T-helper 2 cell treated with Interferon-gamma antibody and Interleukin-4, amounts not matched to agents 5 μg/mL and 100 μg/mL, for 36 hours (primary cell): ENCODE results near the gene BSN.

Experiments used
- DNase-seq: peaks from one replicate; pipeline ENCODE4 v3.0.0; 2021; ENCODE audit warnings: low spot score
- H3K27ac Mint-ChIP-seq: one replicate; pipeline ENCODE4 v1.8.0; 2021; ENCODE audit warnings: mild to moderate bottlenecking, mixed read lengths
- H3K27me3 Mint-ChIP-seq: one replicate; pipeline ENCODE4 v1.8.0; 2021; ENCODE audit warnings: low read depth, mixed read lengths
- H3K36me3 Mint-ChIP-seq: one replicate; pipeline ENCODE4 v1.8.0; 2021; ENCODE audit warnings: low read depth, mixed read lengths
- H3K4me1 Mint-ChIP-seq: one replicate; pipeline ENCODE4 v1.8.0; 2021; ENCODE audit warnings: low read depth, mixed read lengths
- H3K4me3 Mint-ChIP-seq: one replicate; pipeline ENCODE4 v1.8.0; 2022; ENCODE audit warnings: mild to moderate bottlenecking, moderate library complexity, mixed read lengths
- H3K9me3 Mint-ChIP-seq: one replicate; pipeline ENCODE4 v1.8.0; 2021; ENCODE audit warnings: mixed read lengths

The BSN gene

DNA sequence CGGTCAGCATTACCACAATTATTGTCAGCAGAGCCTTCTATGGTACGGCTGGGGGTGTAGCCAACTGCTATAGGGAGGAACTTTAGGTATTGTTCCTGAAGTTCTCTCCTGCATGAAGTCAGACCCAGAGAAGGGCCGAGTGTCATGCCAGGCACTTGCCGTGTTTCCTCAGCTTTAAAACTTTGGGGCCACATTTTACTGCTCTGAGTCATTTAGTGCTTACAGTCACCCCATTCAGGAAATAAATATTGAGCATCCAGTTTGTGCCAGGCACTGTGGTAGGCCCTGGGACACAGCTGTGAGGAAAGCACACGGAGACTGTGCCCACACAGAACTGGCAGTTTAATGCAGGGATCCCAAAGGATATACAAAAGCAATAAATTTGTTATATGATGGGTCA lies 65.4 kb downstream of the BSN start:
- DNase-seq = no peak
- Mint-ChIP-seq H3K4me3 (no peak overlapping the region), H3K4me1 (no peaks in the 10 kb centered on the region), H3K9me3 (no peaks in the 10 kb centered on the region), H3K36me3 (no peaks in the 10 kb centered on the region), H3K27me3 (peaks cover 12% of the 10 kb centered on the region), H3K27ac (no peak overlapping the region)

DNA sequence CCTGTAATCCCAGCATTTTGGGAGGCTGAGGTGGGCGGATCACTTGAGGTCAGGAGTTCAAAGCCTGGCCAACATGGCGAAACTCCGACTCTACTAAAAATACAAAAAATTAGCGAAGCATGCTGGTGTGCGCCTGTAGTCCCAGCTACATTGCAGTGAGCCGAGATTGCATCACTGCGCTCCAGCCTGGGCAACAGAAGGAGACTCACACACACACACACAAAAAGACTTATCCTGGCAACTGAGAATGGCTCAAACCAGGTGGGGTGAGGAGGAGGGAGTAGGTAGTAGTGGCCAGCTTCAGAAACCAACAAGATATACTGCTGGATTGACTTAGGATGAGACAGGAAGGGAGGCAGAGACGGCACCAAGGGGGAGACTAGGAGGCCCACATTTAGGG lies 66.5 kb downstream of the BSN start:
- H3K27ac Mint-ChIP-seq = no peak overlapping the region
- H3K4me1 Mint-ChIP-seq = no peaks in the 10 kb centered on the region
- H3K9me3 Mint-ChIP-seq = no peaks in the 10 kb centered on the region
- peaks cover 11% of the 10 kb centered on the region for H3K27me3 Mint-ChIP-seq
- no peak for DNase-seq
- H3K36me3 Mint-ChIP-seq = no peaks in the 10 kb centered on the region
- no peak overlapping the region for H3K4me3 Mint-ChIP-seq

DNA sequence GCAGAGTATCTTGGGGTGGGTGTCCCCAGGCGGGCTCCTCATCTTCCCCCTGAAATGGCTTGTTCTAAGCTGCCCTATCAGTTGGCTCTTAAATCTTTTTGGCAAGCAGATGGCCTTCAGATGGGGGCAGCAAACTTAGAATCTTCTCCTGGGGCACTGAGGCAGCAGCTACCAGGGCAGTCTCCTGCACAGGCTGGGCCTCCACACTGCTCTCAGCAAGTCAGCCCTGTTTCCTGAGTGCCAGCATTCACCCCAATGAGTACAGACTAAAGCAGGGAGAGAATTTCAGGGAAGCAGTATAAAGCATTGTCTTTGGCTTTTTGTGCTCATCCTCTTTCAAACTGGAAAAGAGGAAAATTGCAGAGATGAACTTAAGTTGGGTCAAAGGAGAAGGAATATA lies 68.8 kb downstream of the BSN start:
- no peaks in the 10 kb centered on the region for H3K9me3 Mint-ChIP-seq
- H3K27ac Mint-ChIP-seq = no peak overlapping the region
- H3K4me1 Mint-ChIP-seq = peaks cover 10% of the 10 kb centered on the region
- H3K27me3 Mint-ChIP-seq = peaks cover 8% of the 10 kb centered on the region
- H3K4me3 Mint-ChIP-seq = no peak overlapping the region
- H3K36me3 Mint-ChIP-seq = no peaks in the 10 kb centered on the region
- DNase-seq = no peak

DNA sequence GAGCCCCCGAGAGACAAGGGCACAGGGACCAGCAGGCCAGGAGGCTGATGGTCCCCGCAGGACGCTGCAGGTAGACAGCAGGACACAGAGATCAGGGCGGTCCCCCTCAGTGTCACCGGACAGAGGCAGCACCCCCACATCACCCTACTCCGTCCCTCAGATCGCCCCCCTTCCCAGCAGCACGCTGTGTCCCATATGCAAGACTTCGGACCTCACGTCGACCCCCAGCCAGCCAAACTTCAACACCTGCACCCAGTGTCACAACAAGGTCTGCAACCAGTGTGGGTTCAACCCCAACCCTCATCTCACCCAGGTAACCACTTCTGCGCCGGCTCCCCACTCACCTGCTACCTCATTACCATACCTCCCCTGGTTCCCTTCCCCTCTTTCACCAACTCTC lies 70.8 kb downstream of the BSN start:
- peaks cover 6% of the 10 kb centered on the region for H3K27me3 Mint-ChIP-seq

DNA sequence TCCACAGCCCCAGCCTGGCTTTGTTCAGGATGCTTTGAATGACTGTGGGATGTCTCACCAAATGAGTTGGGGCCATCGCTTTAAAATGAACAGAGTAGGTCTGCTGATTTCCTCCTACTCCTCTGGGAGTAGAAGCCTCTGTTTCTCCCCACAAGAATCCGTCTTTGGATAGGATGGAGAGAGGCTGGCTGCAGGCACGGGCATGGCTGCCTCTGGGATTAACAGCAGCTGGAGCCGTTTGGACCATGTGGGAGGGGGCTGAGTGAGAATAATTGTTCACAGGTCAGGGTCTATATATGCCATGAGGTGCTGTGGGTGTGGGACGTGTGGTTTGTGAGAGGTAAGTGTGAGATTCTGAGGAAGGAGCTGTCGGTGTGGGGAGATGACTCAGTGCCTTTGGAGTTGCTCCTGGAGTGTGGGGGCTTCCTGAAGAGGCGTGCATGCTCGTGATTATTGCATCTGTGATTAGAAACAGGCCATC lies 71.9 kb downstream of the BSN start:
- DNase-seq = peak; percentile 13
- no peaks in the 10 kb centered on the region for H3K9me3 Mint-ChIP-seq
- H3K4me3 Mint-ChIP-seq = no peak overlapping the region
- H3K36me3 Mint-ChIP-seq = no peaks in the 10 kb centered on the region
- no peak overlapping the region for H3K27ac Mint-ChIP-seq
- peaks cover 10% of the 10 kb centered on the region for H3K4me1 Mint-ChIP-seq
- H3K27me3 Mint-ChIP-seq = peaks cover 9% of the 10 kb centered on the region

More for the DNA sequence above, 70.8 kb downstream of the BSN start:
- no peak overlapping the region for H3K27ac Mint-ChIP-seq
- no peaks in the 10 kb centered on the region for H3K9me3 Mint-ChIP-seq
- no peaks in the 10 kb centered on the region for H3K36me3 Mint-ChIP-seq
- H3K4me1 Mint-ChIP-seq = peaks cover 10% of the 10 kb centered on the region
- H3K4me3 Mint-ChIP-seq = no peak overlapping the region
- DNase-seq = no peak

DNA sequence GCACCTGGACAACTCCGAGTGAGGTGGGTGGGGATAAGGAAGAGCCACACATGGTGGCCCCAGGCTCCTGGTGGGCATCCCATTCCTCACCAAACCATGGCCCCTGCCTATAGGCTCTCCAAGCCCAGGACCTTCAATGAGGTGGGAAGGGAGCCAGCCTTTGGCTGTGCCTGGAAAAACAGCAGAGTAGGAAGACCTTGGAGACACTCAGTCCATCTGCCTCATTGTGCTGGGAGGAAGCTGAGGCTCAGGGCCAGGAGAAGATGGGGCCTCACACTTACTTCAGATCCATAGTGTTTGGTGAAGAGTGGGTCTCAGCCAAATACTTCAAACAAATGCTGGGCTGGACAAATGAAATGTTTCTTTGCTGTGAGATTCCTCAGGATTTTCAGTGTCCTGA lies 72.5 kb downstream of the BSN start:
- H3K27ac Mint-ChIP-seq = no peak overlapping the region
- H3K4me1 Mint-ChIP-seq = peaks cover 10% of the 10 kb centered on the region
- H3K27me3 Mint-ChIP-seq = peaks cover 9% of the 10 kb centered on the region
- no peak overlapping the region for H3K4me3 Mint-ChIP-seq
- DNase-seq = no peak
- peaks cover 4% of the 10 kb centered on the region for H3K9me3 Mint-ChIP-seq
- H3K36me3 Mint-ChIP-seq = no peaks in the 10 kb centered on the region

DNA sequence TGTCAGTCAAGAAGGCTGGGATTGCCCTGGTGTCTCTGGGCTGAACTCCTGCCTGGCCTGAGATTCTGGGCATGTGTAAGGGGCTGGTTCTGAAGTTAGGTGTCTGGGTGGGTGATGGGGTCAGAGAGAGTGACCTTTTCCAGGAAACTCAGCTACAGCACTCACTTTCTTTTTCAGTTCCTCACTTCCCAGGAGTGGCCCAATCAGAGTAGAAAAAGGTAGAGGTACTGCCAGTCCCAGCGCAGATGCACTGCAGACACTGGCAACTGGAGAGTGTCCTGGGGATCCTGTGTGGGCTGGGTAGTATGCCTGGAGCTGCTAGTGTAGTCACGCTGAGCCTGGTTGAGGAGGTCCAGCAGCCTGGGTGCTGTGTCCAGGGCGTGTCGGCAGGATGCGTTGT lies 73.4 kb downstream of the BSN start:
- Mint-ChIP-seq H3K9me3 (peaks cover 8% of the 10 kb centered on the region), H3K36me3 (no peaks in the 10 kb centered on the region), H3K27ac (no peak overlapping the region), H3K27me3 (peaks cover 12% of the 10 kb centered on the region), H3K4me1 (peaks cover 10% of the 10 kb centered on the region), H3K4me3 (no peak overlapping the region)
- no peak for DNase-seq

DNA sequence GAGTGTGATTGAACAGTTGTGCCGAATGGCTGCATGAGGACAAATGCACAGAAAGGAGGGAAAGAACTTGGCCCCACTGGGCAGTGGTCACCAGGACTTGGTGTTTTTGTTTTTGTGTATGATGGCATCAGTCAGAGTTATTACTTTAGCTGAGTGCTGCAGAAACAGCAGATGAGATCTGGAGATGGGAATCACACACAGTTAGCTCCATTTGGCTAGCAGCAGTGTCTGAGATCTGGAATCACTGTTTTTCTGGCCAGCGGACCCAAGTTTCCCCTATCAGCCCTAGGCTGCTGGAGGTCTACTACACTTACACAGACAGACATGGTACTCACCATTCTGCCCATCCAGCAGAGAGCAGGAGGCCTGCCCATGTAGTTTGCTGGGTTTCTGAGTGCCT lies 74.0 kb downstream of the BSN start:
- Mint-ChIP-seq H3K27ac (no peak overlapping the region), H3K4me3 (no peak overlapping the region)

DNA sequence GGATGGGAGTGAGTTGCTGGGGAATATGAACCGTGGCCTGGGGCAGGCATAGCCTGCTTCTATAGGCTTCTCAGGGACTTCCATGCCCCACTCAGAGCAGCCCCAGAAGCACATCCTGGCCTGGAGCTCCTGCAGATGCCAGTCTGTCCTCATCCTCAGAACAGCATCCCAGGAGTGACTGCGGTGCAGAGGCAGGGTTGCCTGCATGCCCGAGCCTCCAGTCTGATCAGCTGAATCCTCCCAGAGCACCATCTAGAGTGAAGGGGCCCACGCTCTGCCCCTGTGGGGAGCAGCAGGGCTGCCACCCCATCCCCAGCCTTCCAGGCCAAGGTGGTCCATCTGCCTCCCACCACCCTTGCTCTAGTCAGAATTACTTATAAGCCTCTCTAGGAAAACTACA lies 75.2 kb downstream of the BSN start:
- peaks cover 10% of the 10 kb centered on the region for H3K4me1 Mint-ChIP-seq
- no peak overlapping the region for H3K4me3 Mint-ChIP-seq
- no peak overlapping the region for H3K27ac Mint-ChIP-seq
- no peak for DNase-seq
- H3K36me3 Mint-ChIP-seq = no peaks in the 10 kb centered on the region
- peaks cover 8% of the 10 kb centered on the region for H3K9me3 Mint-ChIP-seq
- H3K27me3 Mint-ChIP-seq = peaks cover 14% of the 10 kb centered on the region

More for the DNA sequence above, 74.0 kb downstream of the BSN start:
- H3K27me3 Mint-ChIP-seq = peaks cover 12% of the 10 kb centered on the region
- H3K4me1 Mint-ChIP-seq = peaks cover 10% of the 10 kb centered on the region
- H3K9me3 Mint-ChIP-seq = peaks cover 8% of the 10 kb centered on the region
- no peaks in the 10 kb centered on the region for H3K36me3 Mint-ChIP-seq
- no peak for DNase-seq

DNA sequence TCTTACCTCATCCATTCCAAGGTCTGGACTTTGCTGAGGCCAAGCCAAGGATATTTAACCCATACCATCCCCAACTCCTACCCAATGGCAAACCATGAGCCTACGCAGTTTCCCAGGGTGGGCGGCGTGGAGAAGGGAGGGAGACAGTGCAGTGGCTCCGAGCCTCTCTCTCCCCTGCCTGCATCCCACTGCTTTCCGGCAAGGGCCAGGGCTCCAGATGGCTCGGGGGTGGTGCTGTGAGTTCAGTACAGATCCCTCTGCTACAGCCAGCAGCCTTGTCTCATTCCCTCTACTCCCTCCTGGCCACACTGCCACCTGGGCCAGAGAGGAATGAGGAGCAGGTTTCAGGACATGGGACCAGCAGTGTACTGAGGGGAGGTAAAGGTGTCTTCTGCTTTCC lies 75.6 kb downstream of the BSN start:
- peaks cover 8% of the 10 kb centered on the region for H3K9me3 Mint-ChIP-seq
- H3K4me3 Mint-ChIP-seq = no peak overlapping the region
- H3K27ac Mint-ChIP-seq = no peak overlapping the region
- H3K4me1 Mint-ChIP-seq = peaks cover 10% of the 10 kb centered on the region
- no peak for DNase-seq
- H3K36me3 Mint-ChIP-seq = no peaks in the 10 kb centered on the region
- H3K27me3 Mint-ChIP-seq = peaks cover 14% of the 10 kb centered on the region

DNA sequence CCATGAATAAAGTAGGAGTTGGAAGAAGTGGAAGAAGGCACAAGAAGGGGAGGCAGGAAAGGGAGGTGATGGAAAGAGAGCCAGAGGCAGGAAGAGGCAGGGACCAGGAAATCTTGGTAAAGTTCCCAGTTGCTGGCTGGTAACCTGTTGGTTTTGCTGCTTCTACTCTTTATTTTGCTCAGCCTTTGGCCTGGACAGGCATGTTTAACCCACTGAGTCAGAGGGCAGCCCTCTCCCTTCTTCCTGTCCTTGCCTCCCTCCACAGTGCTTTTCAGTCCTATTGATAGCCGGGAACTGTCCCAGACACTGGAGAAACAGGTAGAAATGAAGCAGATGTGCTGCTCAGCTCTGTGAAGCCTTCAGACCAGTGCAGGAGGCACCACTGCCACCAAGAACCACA lies 76.5 kb downstream of the BSN start:
- Mint-ChIP-seq H3K4me1 (peaks cover 10% of the 10 kb centered on the region), H3K9me3 (peaks cover 8% of the 10 kb centered on the region), H3K4me3 (no peak overlapping the region), H3K36me3 (no peaks in the 10 kb centered on the region), H3K27me3 (peaks cover 14% of the 10 kb centered on the region), H3K27ac (no peak overlapping the region)
- DNase-seq = no peak

DNA sequence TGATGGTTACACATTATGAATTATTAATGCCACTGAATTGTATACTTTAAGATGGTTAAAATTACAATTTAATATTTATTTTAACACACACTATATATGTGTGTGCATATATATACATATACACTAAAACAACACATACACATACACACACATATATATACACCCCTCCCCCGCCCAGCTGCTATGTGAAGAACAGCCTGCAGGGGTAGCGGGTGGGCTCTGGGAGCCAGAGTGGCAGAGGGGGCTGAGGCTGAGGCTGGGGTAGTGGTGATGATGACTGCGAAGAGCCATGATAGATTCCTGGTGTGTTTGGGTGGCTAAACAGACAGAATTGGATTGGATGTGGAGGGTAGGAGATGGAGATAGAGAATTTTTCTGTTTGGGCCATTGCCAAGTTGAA lies 80.5 kb downstream of the BSN start:
- Mint-ChIP-seq H3K27ac (no peak overlapping the region), H3K9me3 (peaks cover 8% of the 10 kb centered on the region), H3K4me1 (peaks cover 3% of the 10 kb centered on the region), H3K36me3 (no peaks in the 10 kb centered on the region), H3K27me3 (peaks cover 14% of the 10 kb centered on the region), H3K4me3 (no peak overlapping the region)
- DNase-seq = no peak

DNA sequence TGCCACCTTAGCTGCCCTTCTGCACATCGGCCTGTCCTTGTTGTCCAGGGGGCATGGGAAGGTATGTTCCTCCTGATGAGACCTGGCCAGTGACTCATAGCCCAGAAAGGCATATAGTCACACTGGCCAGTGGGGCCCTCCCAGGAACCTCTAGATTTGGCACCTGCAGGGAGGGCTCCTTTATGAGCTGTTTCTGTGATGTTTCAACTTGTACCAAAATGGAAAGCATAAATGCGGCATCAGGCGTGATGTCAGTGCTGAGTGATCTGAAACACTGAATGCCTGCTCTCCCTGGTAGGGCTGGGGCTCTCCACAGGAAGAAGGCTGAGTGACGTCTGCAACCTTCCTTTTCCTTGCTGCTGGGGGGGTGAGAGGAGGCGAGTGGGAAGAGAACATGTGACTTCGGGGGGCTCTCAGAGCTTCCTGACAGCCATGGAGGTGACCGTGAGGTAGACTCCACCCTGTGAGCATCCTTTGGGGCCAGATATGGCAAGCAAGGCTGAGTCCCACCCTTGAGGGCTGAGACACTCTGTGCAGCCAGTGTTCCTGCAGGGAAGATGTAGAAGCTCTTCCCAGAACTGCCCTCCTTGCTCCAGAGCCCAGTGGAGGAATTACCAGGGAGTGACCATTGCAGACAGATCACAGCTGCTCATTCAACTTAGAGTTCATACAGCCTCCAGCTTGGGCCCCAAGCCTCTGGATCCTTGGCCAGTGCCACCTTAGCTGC lies 82.8 kb downstream of the BSN start:
- peaks cover 1% of the 10 kb centered on the region for H3K9me3 Mint-ChIP-seq
- H3K4me3 Mint-ChIP-seq = no peak overlapping the region
- H3K27ac Mint-ChIP-seq = no peak overlapping the region
- H3K4me1 Mint-ChIP-seq = peaks cover 3% of the 10 kb centered on the region
- no peaks in the 10 kb centered on the region for H3K36me3 Mint-ChIP-seq
- DNase-seq = no peak
- peaks cover 3% of the 10 kb centered on the region for H3K27me3 Mint-ChIP-seq

DNA sequence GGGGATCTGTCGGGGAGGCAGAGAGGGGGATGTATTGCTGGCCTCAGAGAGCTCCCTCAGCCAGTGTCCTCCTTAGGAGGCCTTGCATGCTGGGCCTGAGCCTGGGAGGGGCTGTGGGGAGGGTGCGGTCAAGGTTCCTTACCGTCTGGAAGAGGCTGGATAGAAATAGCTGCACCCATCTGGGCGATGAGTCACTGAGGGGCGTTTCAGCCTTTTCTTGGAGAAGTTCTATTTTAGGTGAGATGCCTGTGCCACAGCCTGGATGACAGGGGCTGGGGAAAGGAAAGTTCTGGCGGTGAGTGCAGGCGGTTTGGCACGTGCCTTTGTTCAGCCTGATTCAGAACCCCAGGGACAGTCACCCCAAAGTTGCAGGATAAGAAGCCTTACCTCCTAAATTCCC lies 84.2 kb downstream of the BSN start:
- H3K9me3 Mint-ChIP-seq = no peaks in the 10 kb centered on the region
- DNase-seq = no peak
- H3K27me3 Mint-ChIP-seq = peaks cover 2% of the 10 kb centered on the region
- H3K27ac Mint-ChIP-seq = no peak overlapping the region
- peaks cover 3% of the 10 kb centered on the region for H3K4me1 Mint-ChIP-seq
- no peaks in the 10 kb centered on the region for H3K36me3 Mint-ChIP-seq
- H3K4me3 Mint-ChIP-seq = no peak overlapping the region

DNA sequence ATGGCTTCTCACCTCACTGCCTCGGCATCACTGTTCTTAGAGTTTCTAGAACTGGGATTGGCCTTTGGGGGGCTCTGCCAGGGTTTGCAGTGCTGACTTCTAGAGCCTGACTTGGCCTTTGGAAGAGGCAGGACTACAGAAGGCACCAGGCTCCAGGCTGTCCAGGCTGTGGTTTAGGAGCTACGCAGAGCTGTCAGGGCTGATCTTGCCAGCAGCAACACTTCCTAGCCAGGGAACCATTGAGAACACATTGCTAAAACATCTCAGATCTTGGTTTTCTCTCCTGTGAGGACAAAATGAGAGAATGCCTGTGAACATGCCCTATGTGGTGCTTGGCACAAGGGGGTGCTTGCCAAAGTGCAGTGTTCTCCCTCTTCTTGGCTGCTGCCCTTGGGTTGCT lies 85.3 kb downstream of the BSN start:
- no peaks in the 10 kb centered on the region for H3K9me3 Mint-ChIP-seq
- no peak for DNase-seq
- peaks cover 3% of the 10 kb centered on the region for H3K4me1 Mint-ChIP-seq
- H3K27ac Mint-ChIP-seq = no peak overlapping the region
- no peak overlapping the region for H3K4me3 Mint-ChIP-seq
- H3K27me3 Mint-ChIP-seq = no peaks in the 10 kb centered on the region
- H3K36me3 Mint-ChIP-seq = no peaks in the 10 kb centered on the region
